HEK293 (cell line): ENCODE data around the gene RETREG3.

ENCODE experiments used
- CTCF ChIA-PET: fragments of 350-600 bp; formaldehyde crosslinking; extraction: SDS; loops from one replicate; lab custom pipeline; 2021; ENCODE audit warnings: antibody characterized with exemption; lab: Yijun Ruan, JAX
- POLR2A ChIA-PET: fragments of 300-600 bp; formaldehyde crosslinking; extraction: SDS; loops from one replicate; lab custom pipeline; 2020; ENCODE audit warnings: antibody characterized with exemption, inconsistent platforms; lab: Yijun Ruan, JAX
- H3K27ac ChIP-seq: fragments of 200-500 bp; sonication (Bioruptor generic); 2 replicates; pipeline ENCODE4 v1.5.1; 2014; ENCODE audit warnings: low read depth, low read length, control low read depth, inconsistent platforms; ENCODE audit errors: extremely low read depth
- H3K36me3 ChIP-seq, 2 experiments: fragments of 200-500 bp in 1 of 2; sonication (Bioruptor generic) in 1 of 2; 1 replicate in 1 of 2; 2 replicates in 1 of 2; pipeline ENCODE4 v1.5.1; 2014 to 2017; ENCODE audit warnings: inconsistent platforms in 2 of 2, low read length in 2 of 2; ENCODE audit not compliant: control insufficient read depth in 2 of 2, insufficient read depth in 1 of 2
- H3K4me1 ChIP-seq: fragments of 200-500 bp; sonication (Bioruptor generic); 2 replicates; pipeline ENCODE4 v1.5.1; 2014; ENCODE audit warnings: mild to moderate bottlenecking, low read length, inconsistent platforms; ENCODE audit not compliant: control insufficient read depth, insufficient read depth
- H3K4me3 ChIP-seq: 2 replicates; pipeline ENCODE4 v1.5.1; 2011; ENCODE audit warnings: low read depth, mild to moderate bottlenecking, control low read depth, low read length, moderate library complexity
- H3K9me3 ChIP-seq: fragments of 200-500 bp; sonication (Bioruptor generic); 2 replicates; pipeline ENCODE4 v1.5.1; 2014; ENCODE audit warnings: low read depth, low read length, inconsistent platforms; ENCODE audit not compliant: control insufficient read depth, insufficient read depth
- BCL11B ChIP-seq: fragments of 450-650 bp; formaldehyde crosslinking; IDR thresholded peaks from 2 replicates; pipeline ENCODE4 v1.5.1; 2016; ENCODE audit warnings: low read depth, missing biosample characterization, missing genetic modification characterization
- EGR2 ChIP-seq: fragments of 450-650 bp; formaldehyde crosslinking; IDR thresholded peaks from 2 replicates; pipeline ENCODE4 v1.5.1; 2016; ENCODE audit warnings: low read depth, missing biosample characterization, missing genetic modification characterization
- GLI4 ChIP-seq: fragments of 450-650 bp; formaldehyde crosslinking; IDR thresholded peaks from 2 replicates; pipeline ENCODE4 v1.5.1; 2016; ENCODE audit warnings: missing biosample characterization, missing genetic modification characterization
- KLF17 ChIP-seq: fragments of 450-650 bp; formaldehyde crosslinking; IDR thresholded peaks from 2 replicates; pipeline ENCODE4 v1.5.1; 2016; ENCODE audit warnings: missing biosample characterization, missing genetic modification characterization
- KLF9 ChIP-seq: fragments of 450-650 bp; formaldehyde crosslinking; IDR thresholded peaks from 2 replicates; pipeline ENCODE4 v1.5.1; 2016; ENCODE audit warnings: missing biosample characterization, missing genetic modification characterization, low read depth
- PRDM1 ChIP-seq: fragments of 450-650 bp; formaldehyde crosslinking; IDR thresholded peaks from 2 replicates; pipeline ENCODE4; 2016; ENCODE audit warnings: missing biosample characterization, missing genetic modification characterization
- YY2 ChIP-seq: fragments of 450-650 bp; formaldehyde crosslinking; IDR thresholded peaks from 2 replicates; pipeline ENCODE4 v1.5.1; 2016; ENCODE audit warnings: missing biosample characterization, missing genetic modification characterization
- ZBTB1 ChIP-seq: fragments of 450-650 bp; formaldehyde crosslinking; IDR thresholded peaks from 2 replicates; pipeline ENCODE4 v1.5.1; 2016; ENCODE audit warnings: missing biosample characterization, missing genetic modification characterization
- ZBTB20 ChIP-seq: fragments of 450-650 bp; formaldehyde crosslinking; IDR thresholded peaks from 2 replicates; pipeline ENCODE4 v1.5.1; 2016; ENCODE audit warnings: missing biosample characterization, missing genetic modification characterization
- ZBTB6 ChIP-seq: fragments of 450-650 bp; formaldehyde crosslinking; IDR thresholded peaks from 2 replicates; pipeline ENCODE4 v1.5.1; 2017; ENCODE audit warnings: missing biosample characterization, missing genetic modification characterization
- ZBTB7A ChIP-seq: fragments of 450-650 bp; formaldehyde crosslinking; IDR thresholded peaks from 2 replicates; pipeline ENCODE4 v1.5.1; 2016; ENCODE audit warnings: low read depth, missing biosample characterization, missing genetic modification characterization
- ZFHX2 ChIP-seq: fragments of 450-650 bp; formaldehyde crosslinking; conservative IDR thresholded peaks from 2 replicates; pipeline ENCODE4 v1.5.1; 2016; ENCODE audit warnings: missing biosample characterization, missing genetic modification characterization
- ZNF121 ChIP-seq: fragments of 450-650 bp; formaldehyde crosslinking; IDR thresholded peaks from 2 replicates; pipeline ENCODE4 v1.5.1; 2016; ENCODE audit warnings: missing biosample characterization, missing genetic modification characterization
- ZNF155 ChIP-seq: fragments of 450-650 bp; formaldehyde crosslinking; IDR thresholded peaks from 2 replicates; pipeline ENCODE4 v1.5.1; 2016; ENCODE audit warnings: missing biosample characterization, missing genetic modification characterization
- ZNF2 ChIP-seq: fragments of 450-650 bp; formaldehyde crosslinking; IDR thresholded peaks from 2 replicates; pipeline ENCODE4 v1.5.1; 2016; ENCODE audit warnings: missing biosample characterization, missing genetic modification characterization
- ZNF37A ChIP-seq: fragments of 450-650 bp; IDR thresholded peaks from 2 replicates; pipeline ENCODE4 v1.5.1; 2018; ENCODE audit warnings: missing biosample characterization, missing genetic modification characterization
- ZNF394 ChIP-seq: fragments of 450-650 bp; formaldehyde crosslinking; IDR thresholded peaks from 2 replicates; pipeline ENCODE4 v1.5.1; 2016; ENCODE audit warnings: missing biosample characterization, missing genetic modification characterization, mild to moderate bottlenecking, moderate library complexity, borderline replicate concordance
- ZNF416 ChIP-seq: fragments of 450-650 bp; formaldehyde crosslinking; IDR thresholded peaks from 2 replicates; pipeline ENCODE4 v1.5.1; 2016; ENCODE audit warnings: missing biosample characterization, missing genetic modification characterization
- ZNF473 ChIP-seq: fragments of 450-650 bp; formaldehyde crosslinking; IDR thresholded peaks from 2 replicates; pipeline ENCODE4 v1.5.1; 2017; ENCODE audit warnings: missing biosample characterization, missing genetic modification characterization
- ZNF544 ChIP-seq: fragments of 450-650 bp; formaldehyde crosslinking; IDR thresholded peaks from 2 replicates; pipeline ENCODE4 v1.5.0; 2017; ENCODE audit warnings: missing biosample characterization, missing genetic modification characterization
- ZNF549 ChIP-seq: fragments of 450-650 bp; IDR thresholded peaks from 2 replicates; pipeline ENCODE4 v1.5.1; 2018; ENCODE audit warnings: missing biosample characterization, missing genetic modification characterization, mild to moderate bottlenecking, inconsistent platforms, moderate library complexity
- ZNF555 ChIP-seq: fragments of 450-650 bp; formaldehyde crosslinking; conservative IDR thresholded peaks from 2 replicates; pipeline ENCODE4 v1.5.1; 2017; ENCODE audit warnings: missing biosample characterization, mild to moderate bottlenecking, missing genetic modification characterization, inconsistent platforms
- ZNF600 ChIP-seq: fragments of 450-650 bp; formaldehyde crosslinking; IDR thresholded peaks from 2 replicates; pipeline ENCODE4 v1.5.1; 2016; ENCODE audit warnings: missing biosample characterization, missing genetic modification characterization
- ZNF623 ChIP-seq: fragments of 450-650 bp; formaldehyde crosslinking; IDR thresholded peaks from 2 replicates; pipeline ENCODE4 v1.5.1; 2016; ENCODE audit warnings: missing biosample characterization, missing genetic modification characterization
- ZNF626 ChIP-seq: fragments of 450-650 bp; sonication (Bioruptor Pico); formaldehyde crosslinking; IDR thresholded peaks from 2 replicates; pipeline ENCODE4 v1.5.1; 2018; ENCODE audit warnings: missing biosample characterization, missing genetic modification characterization, inconsistent platforms
- ZNF707 ChIP-seq: fragments of 450-650 bp; formaldehyde crosslinking; IDR thresholded peaks from 2 replicates; pipeline ENCODE4 v1.5.1; 2016; ENCODE audit warnings: missing biosample characterization, missing genetic modification characterization
- ZNF768 ChIP-seq: fragments of 450-650 bp; formaldehyde crosslinking; IDR thresholded peaks from 2 replicates; pipeline ENCODE4 v1.5.1; 2018; ENCODE audit warnings: missing biosample characterization, mild to moderate bottlenecking, missing genetic modification characterization
- ZNF830 ChIP-seq: fragments of 450-650 bp; IDR thresholded peaks from 2 replicates; pipeline ENCODE4 v1.5.0; 2018; ENCODE audit warnings: missing biosample characterization, missing genetic modification characterization, low read depth, mild to moderate bottlenecking, moderate library complexity
- ZSCAN16 ChIP-seq: fragments of 450-650 bp; formaldehyde crosslinking; IDR thresholded peaks from 2 replicates; pipeline ENCODE4 v1.5.1; 2016; ENCODE audit warnings: missing biosample characterization, missing genetic modification characterization
- ZSCAN5A ChIP-seq: fragments of 450-650 bp; formaldehyde crosslinking; IDR thresholded peaks from 2 replicates; pipeline ENCODE4 v1.5.1; 2016; ENCODE audit warnings: missing biosample characterization, missing genetic modification characterization

RETREG3 gene

DNA sequence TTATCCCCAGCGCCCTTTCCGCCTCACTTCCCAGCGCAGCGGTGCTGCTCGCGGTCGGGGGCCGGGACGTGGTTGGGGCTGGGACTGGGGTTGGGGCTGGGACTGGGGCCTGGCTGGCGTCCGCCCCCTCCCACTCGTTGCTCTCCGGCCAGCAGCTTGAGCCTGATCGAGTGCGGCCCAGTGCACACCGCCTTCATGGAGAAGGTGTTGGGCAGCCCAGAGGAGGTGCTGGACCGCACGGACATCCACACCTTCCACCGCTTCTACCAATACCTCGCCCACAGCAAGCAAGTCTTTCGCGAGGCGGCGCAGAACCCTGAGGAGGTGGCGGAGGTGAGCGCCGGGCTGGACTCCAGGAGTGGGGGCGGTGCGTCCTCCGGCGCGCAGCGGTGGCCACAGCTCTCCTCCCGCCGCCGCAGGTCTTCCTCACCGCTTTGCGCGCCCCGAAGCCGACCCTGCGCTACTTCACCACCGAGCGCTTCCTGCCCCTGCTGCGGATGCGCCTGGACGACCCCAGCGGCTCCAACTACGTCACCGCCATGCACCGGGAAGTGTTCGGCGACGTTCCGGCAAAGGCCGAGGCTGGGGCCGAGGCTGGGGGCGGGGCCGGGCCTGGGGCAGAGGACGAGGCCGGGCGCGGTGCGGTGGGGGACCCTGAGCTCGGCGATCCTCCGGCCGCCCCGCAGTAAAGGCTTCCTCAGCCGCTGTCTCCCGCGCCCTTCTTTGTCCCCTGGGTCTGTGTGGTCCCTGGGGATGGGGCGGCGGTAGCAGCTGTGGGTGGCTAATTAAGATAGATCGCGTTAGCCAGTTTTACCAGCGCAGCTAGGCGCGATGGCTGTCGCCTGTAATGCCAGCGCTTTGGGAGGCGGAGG is 54.7 kb downstream of the RETREG3 start (continued):
- TF ChIP-seq ZBTB7A (peak; percentile 37; the same call in 1 of the 2 replicates), PRDM1 (tag by site-specific recombination) (no peak), ZNF37A (tag by site-specific recombination) (no peak), YY2 (no peak), ZNF623 (no peak), ZSCAN5A (tag by site-specific recombination) (0 out of 2 replicates have a peak, but pooled peaks have one; percentile 19), ZNF155 (no peak)

DNA sequence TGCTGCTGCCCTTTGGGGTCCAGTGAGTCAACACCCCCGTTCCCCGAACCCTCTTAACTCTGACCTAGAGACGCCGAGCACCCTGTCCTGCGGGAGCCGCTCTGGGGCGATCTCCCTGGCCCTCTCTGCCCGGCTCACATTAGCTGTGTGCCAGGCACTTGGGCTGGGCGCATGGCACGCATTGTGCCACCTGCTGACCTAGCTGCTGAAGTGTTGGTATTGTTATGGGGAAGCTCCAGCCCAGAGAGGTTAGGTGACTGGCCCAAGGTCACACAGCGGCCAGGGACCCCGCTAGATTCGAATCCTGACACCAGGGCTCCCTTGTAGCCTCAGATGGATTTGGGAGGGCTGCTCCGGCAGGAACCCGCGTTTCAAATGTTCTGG is 55.3 kb downstream of the RETREG3 start:
- TF ChIP-seq ZBTB20 (tag by site-specific recombination) (no peak), ZNF121 (no peak), ZNF555 (tag by site-specific recombination) (no peak), ZNF768 (peak; percentile 99; the same call in 1 of the 2 replicates)
- Histone ChIP-seq H3K36me3 (peaks cover 0 to 4% of the 10 kb centered on the region in 2 experiments; a peak in 2 of 3 replicates), H3K9me3 (no peaks in the 10 kb centered on the region), H3K4me1 (peaks cover 7% of the 10 kb centered on the region; the same call in 1 of the 2 replicates), H3K4me3 (peak overlapping the region; percentile 68), H3K27ac (peak overlapping the region; percentile 95)
- ChIA-PET CTCF (interaction anchor here (1.0 to 1.4 kb wide), 3 partner anchors 11 to 24 kb away, joined by 3 to 4 read pairs (median 3); no protein-coding TSS in a partner anchor), POLR2A (interaction anchor here (0.9 to 2.4 kb wide), 10 partner anchors 8 to 278 kb away, joined by 3 to 16 read pairs (median 6); partner anchors contain the start of genes CAVIN1, MLX, NAGLU and PSMC3IP)

DNA sequence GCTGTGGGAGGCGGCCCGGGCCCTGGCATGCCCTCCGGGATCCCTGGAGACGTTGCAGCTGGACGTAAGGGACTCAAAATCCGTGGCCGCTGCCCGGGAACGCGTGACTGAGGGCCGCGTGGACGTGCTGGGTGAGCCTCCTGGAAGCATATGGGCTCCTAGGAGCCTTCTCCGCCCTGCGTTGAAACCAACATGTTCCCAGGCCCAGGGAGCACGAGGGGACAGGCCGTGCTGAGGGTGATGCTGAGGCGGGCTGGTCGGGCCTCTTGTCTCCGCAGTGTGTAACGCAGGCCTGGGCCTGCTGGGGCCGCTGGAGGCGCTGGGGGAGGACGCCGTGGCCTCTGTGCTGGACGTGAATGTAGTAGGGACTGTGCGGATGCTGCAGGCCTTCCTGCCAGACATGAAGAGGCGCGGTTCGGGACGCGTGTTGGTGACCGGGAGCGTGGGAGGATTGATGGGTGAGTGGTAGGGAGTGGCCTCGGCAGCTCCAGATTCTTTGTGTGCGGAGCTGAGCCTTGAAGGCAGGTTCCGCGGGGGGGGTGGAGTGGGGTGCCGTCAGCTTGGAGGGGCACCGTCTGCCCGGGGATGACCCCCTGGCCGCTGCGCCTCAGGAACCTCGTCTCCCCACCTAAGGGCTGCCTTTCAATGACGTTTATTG is 55.9 kb downstream of the RETREG3 start:
- H3K4me1 ChIP-seq: peaks cover 9% of the 10 kb centered on the region; the same call in 1 of the 2 replicates
- peaks cover 0 to 4% of the 10 kb centered on the region in 2 experiments; a peak in 2 of 3 replicates for H3K36me3 ChIP-seq
- peak; percentile 43; the same call in 1 of the 2 replicates for TF ChIP-seq KLF17 (tag by site-specific recombination)
- TF ChIP-seq ZNF2 (tag by site-specific recombination): no peak
- no peak for TF ChIP-seq PRDM1 (tag by site-specific recombination)
- TF ChIP-seq ZNF707 (tag by site-specific recombination): no peak
- TF ChIP-seq KLF9 (tag by site-specific recombination): no peak
- TF ChIP-seq ZBTB7A: no peak
- no peak for TF ChIP-seq BCL11B (tag by site-specific recombination)
- TF ChIP-seq GLI4: 0 out of 2 replicates have a peak, but pooled peaks have one; percentile 21
- TF ChIP-seq ZNF473: no peak
- peak; percentile 36; the same call in 1 of the 2 replicates for TF ChIP-seq ZFHX2 (tag by site-specific recombination)
- peak; percentile 94 for TF ChIP-seq ZNF600 (tag by site-specific recombination)
- TF ChIP-seq ZBTB6 (tag by site-specific recombination): no peak
- TF ChIP-seq ZNF549: no peak
- TF ChIP-seq ZNF544: no peak
- no peak for TF ChIP-seq ZNF626 (tag by site-specific recombination)
- no peak for TF ChIP-seq ZBTB1 (tag by site-specific recombination)
- TF ChIP-seq ZSCAN16 (tag by site-specific recombination): no peak
- TF ChIP-seq ZNF830: no peak
- TF ChIP-seq EGR2 (tag by site-specific recombination): peak; percentile 55
- TF ChIP-seq ZNF394 (tag by site-specific recombination): no peak
- no peak for TF ChIP-seq ZNF416
- ChIA-PET POLR2A (interaction anchor here (2.0 to 2.4 kb wide), 2 partner anchors 14 to 17 kb away, joined by 6 to 11 read pairs; partner anchors contain the start of genes MLX and NAGLU), CTCF (no interaction called here)
- H3K27ac ChIP-seq: no peak overlapping the region
- no peaks in the 10 kb centered on the region for H3K9me3 ChIP-seq
- H3K4me3 ChIP-seq: no peak overlapping the region
